Activated CD8-positive, alpha-beta T cell treated with anti-CD3 and anti-CD28 coated beads, Interleukin-2, amount 10 ng/mL, durations not matched to agents 7 days and 5 days (primary cell): ENCODE data around the gene INKA2. TPM values are rescaled to one million over a fixed set of nuclear protein-coding genes. Genes with fewer than 3 reads are reported as not detected.

Experiments used
- ATAC-seq: fragments of 150-1000 bp; cut with Tn5 transposase; one replicate; pipeline ENCODE4 v1.10.0; 2021; ENCODE audit warnings: moderate library complexity
- CTCF ChIA-PET: fragments of 350-600 bp; sonication (Branson Sonifier 250); formaldehyde crosslinking; loops from one replicate; lab custom pipeline; 2021; ENCODE audit warnings: antibody characterized with exemption; lab: Charles Lee
- POLR2A ChIA-PET: fragments of 350-600 bp; sonication (Branson Sonifier 250); formaldehyde crosslinking; loops from one replicate; lab custom pipeline; 2021; ENCODE audit warnings: antibody characterized with exemption; lab: Charles Lee
- DNase-seq: peaks from one replicate; pipeline ENCODE4 v3.0.0-alpha.2; 2020
- H3K27ac Mint-ChIP-seq: one replicate; pipeline ENCODE4 v1.8.0; 2021; ENCODE audit warnings: mild to moderate bottlenecking, mixed read lengths
- H3K27me3 Mint-ChIP-seq: one replicate; pipeline ENCODE4 v1.8.0; 2021; ENCODE audit warnings: low read depth, mixed read lengths
- H3K36me3 Mint-ChIP-seq: one replicate; pipeline ENCODE4 v1.8.0; 2021; ENCODE audit warnings: low read depth, mixed read lengths
- H3K4me1 Mint-ChIP-seq: one replicate; pipeline ENCODE4 v1.8.0; 2021; ENCODE audit warnings: low read depth, mixed read lengths
- H3K4me3 Mint-ChIP-seq: one replicate; pipeline ENCODE4 v1.8.0; 2021; ENCODE audit warnings: mild to moderate bottlenecking, mixed read lengths
- H3K9me3 Mint-ChIP-seq: one replicate; pipeline ENCODE4 v1.8.0; 2022; ENCODE audit warnings: mixed read lengths; ENCODE audit not compliant: insufficient read depth
- total RNA-seq, 2 experiments: library from RNA; stranded (reverse); gene quantifications; one replicate each; pipeline ENCODE4 v1.2.3, GENCODE V29; 2021

Gene INKA2
- total RNA-seq, 2 experiments from 2014 or later = 4.1 to 4.3 TPM

- ATAC-seq (peak; percentile 66), DNase-seq (peak; percentile 63)
- no peaks in the 10 kb centered on the region for H3K9me3 Mint-ChIP-seq
- H3K27ac Mint-ChIP-seq = peak overlapping the region; percentile 75
- ChIA-PET CTCF (interaction anchor here (0.9 to 6.7 kb wide), 12 partner anchors 9 to 263 kb away, joined by 3 to 45 read pairs (median 4); partner anchors contain the start of gene DDX20), POLR2A (interaction anchor here (0.5 to 2.4 kb wide), 9 partner anchors 9 to 599 kb away, joined by 3 to 12 read pairs (median 3); partner anchors contain the start of genes CEPT1 and DRAM2)
- no peaks in the 10 kb centered on the region for H3K36me3 Mint-ChIP-seq
- H3K4me3 Mint-ChIP-seq = peak overlapping the region; percentile 80
- peaks cover 43% of the 10 kb centered on the region for H3K27me3 Mint-ChIP-seq
- peaks cover 21% of the 10 kb centered on the region for H3K4me1 Mint-ChIP-seq
Measured at GRCh38 chr1:111738436-111739193, 580 bp downstream of the INKA2 start.

DNA sequence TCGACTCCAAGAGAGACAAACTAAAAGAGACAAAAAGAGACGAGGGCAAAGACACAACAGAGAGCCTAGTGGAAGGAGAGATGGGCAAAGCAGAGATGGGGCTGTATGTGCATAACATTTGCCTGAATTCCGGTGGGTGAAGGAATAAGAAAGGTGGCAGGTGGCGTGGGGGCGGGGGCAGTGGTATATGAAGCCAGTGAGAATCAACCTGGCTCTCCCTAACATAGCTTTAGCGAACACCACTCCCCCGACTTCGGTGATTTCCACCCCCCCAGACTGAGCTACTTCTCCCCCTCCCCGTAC lies 1.1 kb downstream of the INKA2 start:
- peaks cover 41% of the 10 kb centered on the region for H3K27me3 Mint-ChIP-seq
- no peak for ATAC-seq
- CTCF ChIA-PET = interaction anchor here (0.9 to 6.7 kb wide), 8 partner anchors 10 to 230 kb away, joined by 3 to 45 read pairs (median 14); partner anchors contain the start of gene DDX20
- peak overlapping the region; percentile 14 for H3K27ac Mint-ChIP-seq
- DNase-seq = no peak
- H3K9me3 Mint-ChIP-seq = no peaks in the 10 kb centered on the region
- POLR2A ChIA-PET = interaction anchor here (0.5 to 2.4 kb wide), 6 partner anchors 10 to 230 kb away, joined by 3 to 12 read pairs (median 4); no protein-coding TSS in a partner anchor
- H3K4me1 Mint-ChIP-seq = peaks cover 24% of the 10 kb centered on the region
- H3K4me3 Mint-ChIP-seq = peak overlapping the region; percentile 80
- H3K36me3 Mint-ChIP-seq = no peaks in the 10 kb centered on the region

DNA sequence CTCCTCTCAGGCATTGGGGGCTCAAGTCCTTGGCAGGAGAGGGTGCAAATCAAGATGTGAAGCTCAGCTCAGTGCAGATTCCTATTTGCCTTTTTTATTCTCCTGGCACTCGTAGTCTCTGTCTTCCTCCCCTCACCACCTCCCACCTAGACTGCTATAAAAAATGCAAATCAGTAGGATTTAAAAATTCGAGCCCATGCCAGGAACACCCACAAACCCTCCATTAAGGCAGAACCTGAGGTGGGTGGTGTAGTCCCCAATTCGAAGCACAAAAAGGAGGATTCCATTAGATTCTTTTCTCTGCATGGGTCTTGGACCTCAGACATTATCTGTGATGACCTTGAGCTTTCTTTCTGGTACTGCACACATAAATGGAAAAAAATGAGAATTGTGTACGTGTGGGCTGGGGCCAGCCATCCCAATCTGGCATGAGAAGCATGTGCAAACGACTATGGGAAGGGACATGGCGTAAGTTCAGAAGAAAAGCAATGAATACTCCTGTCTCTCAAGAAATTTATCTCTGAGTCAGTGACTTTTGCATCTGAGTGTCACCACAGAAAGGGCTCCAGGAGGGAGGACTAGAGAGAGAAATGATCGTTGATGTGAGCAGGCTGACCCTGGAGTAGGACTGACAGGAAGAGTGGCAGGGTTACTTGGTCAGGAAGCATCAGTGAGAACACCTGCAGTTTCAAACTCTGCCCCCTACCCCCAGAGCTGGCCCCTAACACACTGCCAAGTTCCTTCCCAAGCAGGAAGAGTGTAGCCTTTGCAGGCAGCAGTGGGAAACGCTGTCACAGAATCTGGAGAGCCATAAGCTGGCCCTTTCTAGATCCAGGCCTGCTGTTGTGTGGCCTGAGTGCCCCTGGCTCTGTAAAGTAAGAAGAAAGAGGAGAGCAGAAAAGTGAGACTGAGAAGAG lies 1.7 kb downstream of the INKA2 start:
- Mint-ChIP-seq H3K4me1 (peaks cover 25% of the 10 kb centered on the region), H3K9me3 (no peaks in the 10 kb centered on the region), H3K36me3 (no peaks in the 10 kb centered on the region), H3K4me3 (peak overlapping the region; percentile 80), H3K27ac (peak overlapping the region; percentile 14), H3K27me3 (peaks cover 41% of the 10 kb centered on the region)
- DNase-seq = no peak
- no peak for ATAC-seq
- POLR2A ChIA-PET = interaction anchor here (0.5 to 2.4 kb wide), 6 partner anchors 10 to 230 kb away, joined by 3 to 12 read pairs (median 4); no protein-coding TSS in a partner anchor
- CTCF ChIA-PET = interaction anchor here (0.9 to 6.7 kb wide), 10 partner anchors 10 to 229 kb away, joined by 3 to 45 read pairs (median 4); partner anchors contain the start of gene DDX20

- H3K4me1 Mint-ChIP-seq = peaks cover 25% of the 10 kb centered on the region
- DNase-seq (no peak), ATAC-seq (no peak)
- H3K27ac Mint-ChIP-seq = no peak overlapping the region
- H3K4me3 Mint-ChIP-seq = no peak overlapping the region
- CTCF ChIA-PET = interaction anchor here (1.1 to 6.7 kb wide), 7 partner anchors 11 to 229 kb away, joined by 3 to 45 read pairs (median 22); partner anchors contain the start of gene DDX20
- POLR2A ChIA-PET = interaction anchor here (0.6 to 1.2 kb wide), 2 partner anchors 18 to 89 kb away, joined by 3 to 4 read pairs; no protein-coding TSS in a partner anchor
- peaks cover 37% of the 10 kb centered on the region for H3K27me3 Mint-ChIP-seq
- no peaks in the 10 kb centered on the region for H3K36me3 Mint-ChIP-seq
- no peaks in the 10 kb centered on the region for H3K9me3 Mint-ChIP-seq
Measured at GRCh38 chr1:111736548-111737215, 2.5 kb downstream of the INKA2 start.

GRCh38 chr1:111735858-111736544 lies 3.2 kb downstream of the INKA2 start:
- POLR2A ChIA-PET = interaction anchor here (0.6 to 1.2 kb wide), 2 partner anchors 19 to 89 kb away, joined by 3 to 4 read pairs; no protein-coding TSS in a partner anchor

DNA sequence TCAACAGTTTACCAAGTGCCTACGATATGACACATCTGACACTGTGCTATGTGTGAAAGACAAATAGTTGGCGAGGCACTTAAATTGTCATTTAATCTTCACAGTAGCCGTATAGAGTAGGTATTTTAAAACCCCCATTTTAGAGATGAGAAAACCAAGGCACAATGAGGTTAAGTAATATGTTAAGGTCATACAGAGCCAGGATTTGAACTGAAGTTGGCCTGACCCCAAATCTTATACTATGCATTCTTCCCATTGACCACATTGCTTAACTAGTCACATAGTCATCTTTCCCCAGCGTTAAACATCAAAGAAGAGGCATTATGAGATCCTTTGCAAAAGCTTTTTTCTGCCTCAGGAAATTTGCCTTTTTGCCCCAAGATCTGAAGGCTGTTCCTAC lies 3.9 kb downstream of the INKA2 start:
- ATAC-seq (no peak), DNase-seq (no peak)
- H3K36me3 Mint-ChIP-seq = no peaks in the 10 kb centered on the region
- peaks cover 24% of the 10 kb centered on the region for H3K27me3 Mint-ChIP-seq
- no peak overlapping the region for H3K27ac Mint-ChIP-seq
- H3K4me3 Mint-ChIP-seq = no peak overlapping the region
- POLR2A ChIA-PET = no interaction called here
- H3K9me3 Mint-ChIP-seq = no peaks in the 10 kb centered on the region
- CTCF ChIA-PET = interaction anchor here (1.1 to 6.7 kb wide), 4 partner anchors 9 to 21 kb away, joined by 3 to 45 read pairs (median 7); no protein-coding TSS in a partner anchor
- H3K4me1 Mint-ChIP-seq = peaks cover 20% of the 10 kb centered on the region

More at GRCh38 chr1:111735858-111736544, 3.2 kb downstream of the INKA2 start:
- Mint-ChIP-seq H3K36me3 (no peaks in the 10 kb centered on the region), H3K9me3 (no peaks in the 10 kb centered on the region), H3K4me1 (peaks cover 25% of the 10 kb centered on the region), H3K27me3 (peaks cover 30% of the 10 kb centered on the region), H3K27ac (no peak overlapping the region), H3K4me3 (no peak overlapping the region)
- no peak for ATAC-seq
- CTCF ChIA-PET = interaction anchor here (1.1 to 6.7 kb wide), 5 partner anchors 11 to 228 kb away, joined by 3 to 45 read pairs (median 10); no protein-coding TSS in a partner anchor
- DNase-seq = no peak

DNA sequence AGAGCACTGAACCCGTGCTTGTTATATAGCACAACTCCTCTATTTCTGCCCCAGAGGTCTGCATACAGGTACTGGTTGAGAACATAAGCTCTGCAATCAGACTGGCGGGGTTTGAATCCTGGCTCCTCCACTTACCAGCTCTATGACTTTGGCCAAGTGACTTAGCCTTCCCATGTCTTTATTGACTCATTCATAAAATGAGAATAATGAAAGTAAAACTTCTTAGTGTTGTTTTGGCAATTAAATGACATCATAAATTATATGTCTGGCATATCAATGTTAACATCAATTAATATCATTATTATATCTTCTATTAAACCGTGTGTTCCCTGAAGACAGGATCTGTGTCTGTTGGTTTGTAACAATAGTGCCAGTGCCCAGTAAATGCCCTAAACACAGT lies 4.3 kb downstream of the INKA2 start:
- ChIA-PET CTCF (interaction anchor here (1.5 to 2.4 kb wide), 3 partner anchors 10 to 20 kb away, joined by 3 to 10 read pairs (median 9); no protein-coding TSS in a partner anchor), POLR2A (no interaction called here)
- no peak for ATAC-seq
- H3K27ac Mint-ChIP-seq = no peak overlapping the region
- DNase-seq = no peak
- peaks cover 22% of the 10 kb centered on the region for H3K27me3 Mint-ChIP-seq
- peaks cover 18% of the 10 kb centered on the region for H3K4me1 Mint-ChIP-seq
- H3K4me3 Mint-ChIP-seq = no peak overlapping the region
- no peaks in the 10 kb centered on the region for H3K9me3 Mint-ChIP-seq
- H3K36me3 Mint-ChIP-seq = no peaks in the 10 kb centered on the region

DNA sequence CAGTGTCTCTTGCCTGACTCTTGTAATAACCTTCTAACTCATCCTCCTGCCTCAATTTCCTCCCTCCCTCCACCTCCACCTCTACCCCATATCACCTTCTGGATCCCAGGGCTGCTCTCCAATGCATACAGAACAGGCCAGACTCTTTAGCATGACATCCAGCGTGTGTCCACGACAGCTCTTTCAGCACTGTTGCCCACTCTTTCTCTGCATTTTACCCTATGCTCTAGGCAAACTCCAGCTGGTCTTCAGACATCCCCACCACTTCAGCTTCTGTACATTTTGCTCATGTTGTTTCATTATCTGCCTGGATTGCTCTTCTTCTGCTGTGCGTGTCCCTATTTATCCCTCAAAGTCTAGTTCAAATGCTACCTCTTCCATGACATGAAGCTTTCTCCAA lies 4.8 kb downstream of the INKA2 start:
- peaks cover 17% of the 10 kb centered on the region for H3K4me1 Mint-ChIP-seq
- H3K9me3 Mint-ChIP-seq = no peaks in the 10 kb centered on the region
- ATAC-seq = no peak
- H3K27me3 Mint-ChIP-seq = peaks cover 21% of the 10 kb centered on the region
- H3K27ac Mint-ChIP-seq = no peak overlapping the region
- H3K36me3 Mint-ChIP-seq = no peaks in the 10 kb centered on the region
- ChIA-PET CTCF (interaction anchor here (1.5 to 2.4 kb wide), 3 partner anchors 10 to 20 kb away, joined by 3 to 10 read pairs (median 9); no protein-coding TSS in a partner anchor), POLR2A (no interaction called here)
- DNase-seq = no peak
- no peak overlapping the region for H3K4me3 Mint-ChIP-seq

DNA sequence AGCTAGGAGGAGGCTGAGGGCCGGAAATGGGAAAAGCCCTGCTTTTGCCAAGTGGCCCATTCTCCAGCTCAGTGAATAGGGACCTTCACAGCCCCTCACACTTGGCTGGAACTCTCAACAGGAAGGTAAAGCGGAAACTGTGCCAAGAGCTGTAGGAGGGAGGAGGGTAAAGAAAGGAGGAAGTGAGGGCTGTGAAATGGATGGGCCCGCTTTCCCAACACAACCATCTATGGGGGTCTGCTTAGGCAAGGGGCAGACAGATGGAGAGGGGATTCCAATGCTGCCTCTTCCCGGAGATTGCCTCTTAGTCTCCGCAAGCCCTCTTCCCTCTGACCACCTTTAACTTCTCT lies 5.2 kb downstream of the INKA2 start:
- H3K27ac Mint-ChIP-seq = no peak overlapping the region
- no peaks in the 10 kb centered on the region for H3K36me3 Mint-ChIP-seq
- ChIA-PET CTCF (interaction anchor here (1.0 to 2.4 kb wide), 4 partner anchors 10 to 19 kb away, joined by 3 to 10 read pairs (median 6); no protein-coding TSS in a partner anchor), POLR2A (no interaction called here)
- H3K4me1 Mint-ChIP-seq = peaks cover 17% of the 10 kb centered on the region
- peaks cover 21% of the 10 kb centered on the region for H3K27me3 Mint-ChIP-seq
- no peaks in the 10 kb centered on the region for H3K9me3 Mint-ChIP-seq
- ATAC-seq = no peak
- H3K4me3 Mint-ChIP-seq = no peak overlapping the region
- DNase-seq = no peak

DNA sequence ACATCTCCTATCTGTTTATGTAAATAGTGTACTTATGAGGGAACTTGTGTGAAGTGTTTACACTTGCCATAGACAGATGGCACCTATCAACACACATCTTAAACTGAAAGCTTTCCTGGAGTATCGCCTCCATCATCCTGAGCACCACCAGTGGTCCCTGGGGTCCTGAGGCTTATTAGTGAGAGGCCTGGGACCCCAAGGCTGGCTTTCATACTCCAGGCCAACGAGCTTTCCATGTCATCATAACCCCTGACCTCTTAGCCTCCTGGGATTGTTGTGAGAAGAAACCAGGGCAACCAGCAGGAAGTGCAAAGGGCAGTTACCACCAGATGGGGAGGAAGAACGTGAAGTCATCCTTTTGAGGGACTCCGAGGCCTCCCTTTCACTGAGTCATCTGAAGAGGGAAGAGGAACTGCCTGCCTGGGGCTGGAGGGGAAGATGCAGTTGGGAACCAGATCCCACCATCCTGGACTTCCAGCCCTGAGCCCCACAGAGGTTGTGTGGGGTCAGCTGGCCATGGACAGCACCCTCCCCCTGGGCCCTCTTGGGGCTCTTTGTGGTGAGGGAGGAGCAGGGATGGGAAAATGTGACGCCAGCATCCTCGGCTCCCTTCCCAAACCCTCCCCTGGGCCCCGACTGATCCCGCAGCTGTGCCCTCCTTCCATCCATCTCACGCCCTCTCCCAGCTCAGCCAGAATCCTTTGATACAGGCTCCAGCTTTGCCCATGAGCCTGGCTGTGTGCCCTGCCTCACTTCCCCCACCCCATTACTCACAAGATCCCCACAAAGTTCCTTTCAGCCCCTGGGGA lies 5.8 kb downstream of the INKA2 start:
- Mint-ChIP-seq H3K4me1 (peaks cover 14% of the 10 kb centered on the region), H3K27me3 (peaks cover 18% of the 10 kb centered on the region), H3K36me3 (no peaks in the 10 kb centered on the region), H3K4me3 (no peak overlapping the region), H3K9me3 (no peaks in the 10 kb centered on the region), H3K27ac (peak overlapping the region; percentile 9)
- DNase-seq (no peak), ATAC-seq (no peak)
- CTCF ChIA-PET = interaction anchor here (1.0 to 2.4 kb wide), 3 partner anchors 14 to 19 kb away, joined by 4 to 10 read pairs (median 9); no protein-coding TSS in a partner anchor
- POLR2A ChIA-PET = no interaction called here
